HUES64 (cell line): ENCODE results near the gene DDIT4.
A peak's percentile ranks its signal among the peaks of the same experiment; 100 is the strongest.
"Not testable (repeated sequence)": the region's sequence is repeated elsewhere in the genome, so short reads cannot be mapped to it uniquely, and the experiment has no call there.

ENCODE experiments used
- H3K27ac ChIP-seq: 2 replicates; pipeline ENCODE4 v1.7.0; 2013; ENCODE audit warnings: low read depth, low read length, inconsistent platforms
- H3K27me3 ChIP-seq: 2 replicates; pipeline ENCODE4 v1.6.1; 2013; ENCODE audit warnings: mild to moderate bottlenecking, low read length; ENCODE audit not compliant: insufficient read depth
- H3K36me3 ChIP-seq: 2 replicates; pipeline ENCODE4 v1.6.1; 2013; ENCODE audit warnings: mild to moderate bottlenecking, low read length; ENCODE audit not compliant: insufficient read depth
- H3K4me1 ChIP-seq: 2 replicates; pipeline ENCODE4 v1.6.1; 2013; ENCODE audit warnings: mild to moderate bottlenecking, low read length, moderate library complexity; ENCODE audit not compliant: insufficient read depth
- H3K4me3 ChIP-seq: 2 replicates; pipeline ENCODE4 v1.5.1; 2013; ENCODE audit warnings: mild to moderate bottlenecking, low read length, moderate library complexity
- H3K9ac ChIP-seq: 2 replicates; pipeline ENCODE4 v1.6.1; 2013; ENCODE audit warnings: mild to moderate bottlenecking, low read depth, low read length
- H3K9me3 ChIP-seq: 2 replicates; pipeline ENCODE4 v1.6.1; 2013; ENCODE audit warnings: low read depth, low read length; ENCODE audit not compliant: insufficient read depth
- WGBS: fragments of 150-250, 120-280 bp; methylation state at CpG from one replicate; pipeline ENCODE4 v1.1.7; 2013; ENCODE audit warnings: missing lambda C conversion rate; 5-methylcytosine and 5-hydroxymethylcytosine counted together

DDIT4 gene

DNA sequence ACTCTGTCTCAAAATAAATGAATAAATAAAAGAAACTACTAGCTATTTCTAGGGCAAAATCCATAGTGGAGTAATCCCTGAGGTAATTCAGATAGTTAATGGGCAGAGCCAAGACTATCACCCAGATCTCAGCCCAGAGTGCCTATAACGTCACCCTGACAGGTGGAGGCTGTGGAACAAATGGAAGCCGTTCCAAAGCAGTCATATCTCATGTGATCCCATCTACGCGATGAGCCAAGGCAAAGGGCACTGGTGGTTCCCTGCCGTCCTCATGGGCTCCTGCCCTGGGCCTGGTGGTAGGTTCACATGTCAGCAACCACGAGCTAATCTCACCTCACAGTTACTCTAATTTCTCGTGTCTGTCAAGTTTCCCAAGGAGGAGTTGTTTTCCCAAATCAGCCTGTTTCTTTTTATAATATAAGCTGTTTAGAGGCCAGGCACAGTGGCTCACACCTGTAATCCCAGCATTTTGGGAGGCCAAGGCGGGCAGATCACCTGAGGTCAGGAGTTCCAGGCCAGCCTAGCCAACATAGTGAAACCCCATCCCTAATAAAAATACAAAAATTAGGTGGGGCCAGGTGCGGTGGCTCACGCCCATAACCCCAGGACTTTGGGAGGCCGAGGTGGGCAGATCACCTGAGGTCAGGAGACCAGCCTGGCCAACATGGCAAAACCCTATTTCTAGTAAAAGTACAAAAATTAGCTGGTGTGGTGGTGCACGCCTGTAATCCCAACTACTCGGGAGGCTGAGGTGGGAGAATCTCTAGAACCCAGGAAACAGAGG is 35.1 kb upstream of the DDIT4 start:
- no peak overlapping the region for H3K27ac ChIP-seq
- H3K36me3 ChIP-seq, result peaks cover 15% of the 10 kb centered on the region
- no peaks in the 10 kb centered on the region for H3K9me3 ChIP-seq
- H3K4me3 ChIP-seq, result no peak overlapping the region
- H3K4me1 ChIP-seq, result no peaks in the 10 kb centered on the region
- H3K27me3 ChIP-seq, result no peaks in the 10 kb centered on the region
- WGBS, result 93% methylated on average over 13 of the region's 13 CpGs
- H3K9ac ChIP-seq, result no peak overlapping the region

DNA sequence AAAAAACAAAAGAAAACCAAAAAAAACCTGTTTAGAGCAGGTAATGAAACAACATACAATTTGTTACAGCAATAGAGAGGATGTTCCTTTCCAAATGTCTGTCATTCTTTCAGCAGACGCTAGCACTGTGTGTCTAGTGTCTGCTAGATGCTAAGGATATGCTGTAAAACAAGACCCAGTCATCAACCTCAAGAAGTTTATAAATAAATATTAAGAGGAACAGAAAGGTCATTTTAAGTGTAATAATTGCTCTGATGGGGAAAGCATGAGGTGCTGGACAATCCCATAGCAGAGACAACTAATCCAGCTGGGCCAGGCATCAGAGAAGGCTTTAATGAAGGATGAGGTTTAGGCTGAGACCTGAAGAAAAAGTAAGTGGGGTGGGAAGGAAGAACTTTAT is 34.3 kb upstream of the DDIT4 start:
- WGBS, result no CpG with 5 or more reads among the region's 1 CpG
- H3K4me1 ChIP-seq, result no peaks in the 10 kb centered on the region
- no peak overlapping the region for H3K27ac ChIP-seq
- H3K4me3 ChIP-seq, result no peak overlapping the region
- H3K27me3 ChIP-seq, result no peaks in the 10 kb centered on the region
- H3K9ac ChIP-seq, result no peak overlapping the region
- H3K9me3 ChIP-seq, result no peaks in the 10 kb centered on the region
- H3K36me3 ChIP-seq, result peaks cover 8% of the 10 kb centered on the region

DNA sequence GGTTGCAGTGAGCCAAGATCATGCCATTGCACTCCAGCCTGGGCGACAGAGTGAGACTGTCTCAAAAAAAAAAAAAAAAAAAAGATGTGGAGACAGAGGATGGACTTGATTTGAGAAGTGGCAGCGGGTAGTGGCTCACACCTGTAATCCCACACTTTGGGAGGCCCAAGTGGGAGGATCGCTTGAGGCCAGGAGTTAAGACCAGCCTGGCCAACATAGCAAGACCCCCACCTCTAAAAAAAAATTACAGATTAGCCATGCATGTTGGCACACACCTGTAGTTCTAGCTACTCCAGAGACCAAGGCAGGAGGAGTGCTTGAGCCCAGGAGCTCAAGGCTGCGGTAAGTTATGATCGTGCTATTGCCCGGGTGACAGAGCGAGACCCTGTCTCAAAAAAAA is 33.4 kb upstream of the DDIT4 start:
- no peak overlapping the region for H3K27ac ChIP-seq
- WGBS, result 95% methylated on average over 7 of the region's 7 CpGs

DNA sequence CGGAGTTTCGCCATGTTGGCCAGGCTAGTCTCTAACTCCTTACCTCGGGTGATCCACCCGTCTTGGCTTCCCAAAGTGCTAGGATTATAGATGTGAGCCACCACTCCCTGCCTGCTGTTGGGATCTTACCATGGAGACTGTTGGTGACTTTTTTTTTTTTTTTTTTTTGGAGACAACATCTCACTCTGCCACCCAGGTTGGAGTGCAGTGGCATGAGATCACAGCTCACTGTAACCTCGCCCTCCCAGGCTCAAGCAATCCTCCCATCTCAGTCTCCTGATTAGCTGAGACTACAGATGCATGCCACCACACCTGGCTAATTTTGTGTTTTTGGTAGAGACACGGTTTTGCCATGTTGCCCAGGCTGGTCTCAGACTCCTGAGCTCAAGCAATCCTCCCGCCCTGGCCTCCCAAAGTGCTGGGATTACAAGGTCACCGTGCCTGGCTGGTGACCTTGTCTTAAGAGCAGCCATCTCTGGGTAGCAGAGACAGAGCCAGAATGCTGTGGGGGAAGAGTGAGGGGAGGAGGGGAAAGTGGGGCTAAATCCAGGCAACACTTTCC is 32.0 kb upstream of the DDIT4 start:
- Histone ChIP-seq H3K27ac (no peak overlapping the region), H3K9ac (no peak overlapping the region), H3K36me3 (no peaks in the 10 kb centered on the region), H3K27me3 (no peaks in the 10 kb centered on the region), H3K4me3 (no peak overlapping the region), H3K9me3 (no peaks in the 10 kb centered on the region), H3K4me1 (no peaks in the 10 kb centered on the region)
- 92% methylated on average over 8 of the region's 8 CpGs for WGBS

More for the DNA sequence above, 33.4 kb upstream of the DDIT4 start:
- no peak overlapping the region for H3K9ac ChIP-seq
- H3K4me1 ChIP-seq, result no peaks in the 10 kb centered on the region
- no peak overlapping the region for H3K4me3 ChIP-seq
- H3K9me3 ChIP-seq, result no peaks in the 10 kb centered on the region
- no peaks in the 10 kb centered on the region for H3K27me3 ChIP-seq
- peaks cover under 1% of the 10 kb centered on the region; the same call in 1 of the 2 replicates for H3K36me3 ChIP-seq

DNA sequence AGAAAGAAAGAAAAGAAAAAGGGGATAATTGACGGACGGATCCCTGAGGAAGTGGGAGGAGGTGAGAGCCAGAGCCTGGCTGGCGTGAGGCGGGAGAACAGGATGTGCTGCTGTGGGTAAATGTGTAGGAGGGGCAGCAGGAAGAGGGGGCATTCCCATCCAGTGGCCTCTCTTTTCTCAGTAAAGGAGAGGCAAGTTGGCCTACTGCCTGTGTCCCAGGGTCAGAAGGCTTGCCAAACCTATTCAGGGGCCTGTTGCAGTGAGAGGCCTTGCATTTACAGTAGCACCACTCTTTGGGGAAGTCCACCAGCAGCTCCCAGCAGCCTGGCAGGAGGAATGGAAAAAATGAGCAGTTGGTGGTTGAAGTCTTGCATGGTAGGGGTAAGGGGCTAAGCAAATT is 31.0 kb upstream of the DDIT4 start:
- no peak overlapping the region for H3K4me3 ChIP-seq
- H3K27me3 ChIP-seq, result no peaks in the 10 kb centered on the region
- no peaks in the 10 kb centered on the region for H3K36me3 ChIP-seq
- WGBS, result 53% methylated on average over 4 of the region's 4 CpGs
- H3K4me1 ChIP-seq, result peaks cover under 1% of the 10 kb centered on the region; the same call in 1 of the 2 replicates
- no peak overlapping the region for H3K27ac ChIP-seq
- H3K9ac ChIP-seq, result no peak overlapping the region
- H3K9me3 ChIP-seq, result no peaks in the 10 kb centered on the region

DNA sequence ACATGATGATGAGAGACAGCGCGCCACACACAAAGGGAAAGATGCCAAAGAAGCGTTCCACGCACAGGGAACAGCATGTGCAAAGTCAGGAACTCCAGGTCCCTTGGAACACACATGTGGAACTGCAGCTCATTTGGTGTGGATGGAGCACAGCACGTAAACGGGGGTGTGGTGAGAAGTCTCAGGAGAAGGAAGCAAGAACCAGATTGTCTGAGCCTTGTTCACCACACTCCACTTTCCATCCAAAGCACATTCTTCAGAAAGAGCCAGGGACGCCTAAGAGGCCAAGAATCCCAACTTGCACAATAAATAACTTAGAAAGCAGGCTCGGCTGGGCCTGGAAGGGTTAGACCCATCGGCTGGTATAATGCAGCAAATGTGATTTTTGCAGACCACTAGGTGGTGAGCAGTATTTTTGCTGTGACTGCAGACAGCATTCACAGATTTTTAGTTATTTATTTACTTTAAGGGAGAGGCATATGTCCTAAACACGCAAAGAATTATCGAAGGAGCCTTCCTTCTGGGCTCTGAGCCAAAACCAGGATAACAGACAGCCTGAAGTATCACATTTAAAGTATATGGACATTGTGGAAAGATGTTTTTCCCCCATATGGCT is 29.8 kb upstream of the DDIT4 start:
- Histone ChIP-seq H3K27me3 (no peaks in the 10 kb centered on the region), H3K36me3 (no peaks in the 10 kb centered on the region), H3K4me3 (no peak overlapping the region), H3K4me1 (peaks cover 12% of the 10 kb centered on the region), H3K27ac (no peak overlapping the region), H3K9me3 (no peaks in the 10 kb centered on the region), H3K9ac (no peak overlapping the region)
- 90% methylated on average over 11 of the region's 11 CpGs for WGBS

DNA sequence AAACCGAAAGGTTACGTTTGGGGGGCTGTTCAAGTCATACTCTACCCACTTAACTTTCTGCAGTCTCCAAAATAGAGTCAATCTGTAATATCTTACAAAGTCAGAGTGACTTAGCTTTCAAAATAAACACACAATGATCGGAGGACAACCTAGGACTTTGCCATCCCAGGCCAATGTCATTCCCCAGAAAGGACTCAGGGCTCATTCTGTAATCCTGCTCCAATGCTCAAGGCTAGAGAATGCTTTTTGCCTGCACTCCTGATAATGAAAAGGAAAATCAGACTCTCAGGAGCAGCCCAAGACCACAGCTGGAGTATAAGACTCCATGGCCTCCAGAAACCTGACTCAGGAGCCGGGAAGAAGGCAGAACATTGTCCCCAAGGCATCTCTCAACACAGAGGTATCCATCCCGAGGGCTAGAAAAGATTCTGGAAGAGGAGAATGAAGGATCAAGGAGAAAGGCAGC is 29.1 kb upstream of the DDIT4 start:
- Histone ChIP-seq H3K9ac (no peak overlapping the region), H3K4me1 (peaks cover 15% of the 10 kb centered on the region), H3K27me3 (no peaks in the 10 kb centered on the region), H3K36me3 (no peaks in the 10 kb centered on the region), H3K9me3 (no peaks in the 10 kb centered on the region), H3K27ac (no peak overlapping the region), H3K4me3 (no peak overlapping the region)
- 75% methylated on average over 5 of the region's 5 CpGs for WGBS

DNA sequence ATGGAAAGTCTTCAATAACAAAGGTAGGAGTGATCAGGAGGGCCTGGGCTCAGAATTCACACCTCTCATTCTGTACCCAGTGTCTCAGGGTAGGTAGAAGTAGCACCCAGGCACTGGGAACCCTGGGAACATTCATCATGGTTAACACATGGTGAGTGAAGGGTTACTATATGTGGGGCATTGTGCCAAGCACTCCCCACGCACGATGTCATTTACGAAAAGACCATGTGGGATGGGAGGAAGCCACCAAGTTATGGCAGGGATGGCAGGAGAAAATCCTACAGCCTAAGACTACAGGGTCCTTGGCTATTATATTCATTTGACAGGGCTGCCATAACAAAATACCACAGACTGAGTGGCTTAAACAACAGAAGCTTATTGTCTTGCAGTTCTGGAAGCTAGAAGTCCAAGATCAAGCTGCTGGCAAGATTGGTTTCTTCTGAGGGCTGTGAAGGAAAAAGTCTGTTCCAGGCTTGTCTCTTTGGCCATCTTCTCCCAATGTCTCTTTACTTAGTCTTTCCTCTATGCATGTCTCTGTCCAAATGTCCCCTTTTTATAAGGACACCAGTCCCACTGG is 27.7 kb upstream of the DDIT4 start:
- no peak overlapping the region for H3K9ac ChIP-seq
- H3K27ac ChIP-seq, result no peak overlapping the region
- H3K36me3 ChIP-seq, result no peaks in the 10 kb centered on the region
- H3K4me1 ChIP-seq, result peaks cover 15% of the 10 kb centered on the region
- no peak overlapping the region for H3K4me3 ChIP-seq
- WGBS, result 94% methylated on average over 3 of the region's 3 CpGs
- no peaks in the 10 kb centered on the region for H3K9me3 ChIP-seq
- no peaks in the 10 kb centered on the region for H3K27me3 ChIP-seq

DNA sequence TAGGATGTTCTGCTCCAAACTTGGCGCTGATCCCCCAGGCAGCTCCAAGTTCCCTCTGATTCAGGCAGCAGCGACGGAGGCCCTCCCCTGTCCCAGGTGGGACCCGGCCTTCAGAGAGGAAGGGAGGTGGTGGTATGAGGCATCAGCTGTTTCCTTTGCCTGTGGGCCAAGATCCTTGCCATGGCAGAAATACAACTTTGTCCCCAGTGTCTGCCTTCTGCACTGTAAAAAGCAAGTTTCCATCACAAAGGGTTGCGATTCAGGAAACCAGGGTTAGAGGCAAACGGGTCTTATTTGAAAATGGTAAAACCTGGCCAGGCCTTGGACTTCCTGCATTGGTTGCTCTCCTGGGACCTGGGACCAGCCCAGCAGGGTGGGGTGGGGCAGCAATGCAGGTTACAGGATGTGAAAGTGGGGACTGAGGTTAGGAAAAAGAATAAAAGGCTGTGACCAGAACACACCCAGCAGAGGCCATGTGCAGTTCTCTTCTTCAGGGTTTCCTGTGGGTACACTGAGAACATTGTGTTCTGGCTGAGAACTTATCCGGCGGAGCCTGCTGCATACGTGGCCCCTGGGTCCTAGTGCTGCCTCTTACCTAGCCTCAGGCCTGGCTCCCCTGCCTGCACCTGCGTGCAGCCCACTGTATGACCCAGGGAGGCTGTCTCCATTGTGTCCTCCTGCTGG is 25.1 kb upstream of the DDIT4 start:
- peaks cover 15% of the 10 kb centered on the region for H3K4me1 ChIP-seq
- no peaks in the 10 kb centered on the region for H3K27me3 ChIP-seq
- 23% methylated on average over 10 of the region's 10 CpGs for WGBS
- H3K27ac ChIP-seq, result peak overlapping the region; percentile 38
- 0 out of 2 replicates have a peak overlapping the region, but pooled peaks have one; percentile 18 for H3K9ac ChIP-seq
- H3K36me3 ChIP-seq, result no peaks in the 10 kb centered on the region
- H3K9me3 ChIP-seq, result no peaks in the 10 kb centered on the region
- peak overlapping the region; percentile 11; the same call in 1 of the 2 replicates for H3K4me3 ChIP-seq

DNA sequence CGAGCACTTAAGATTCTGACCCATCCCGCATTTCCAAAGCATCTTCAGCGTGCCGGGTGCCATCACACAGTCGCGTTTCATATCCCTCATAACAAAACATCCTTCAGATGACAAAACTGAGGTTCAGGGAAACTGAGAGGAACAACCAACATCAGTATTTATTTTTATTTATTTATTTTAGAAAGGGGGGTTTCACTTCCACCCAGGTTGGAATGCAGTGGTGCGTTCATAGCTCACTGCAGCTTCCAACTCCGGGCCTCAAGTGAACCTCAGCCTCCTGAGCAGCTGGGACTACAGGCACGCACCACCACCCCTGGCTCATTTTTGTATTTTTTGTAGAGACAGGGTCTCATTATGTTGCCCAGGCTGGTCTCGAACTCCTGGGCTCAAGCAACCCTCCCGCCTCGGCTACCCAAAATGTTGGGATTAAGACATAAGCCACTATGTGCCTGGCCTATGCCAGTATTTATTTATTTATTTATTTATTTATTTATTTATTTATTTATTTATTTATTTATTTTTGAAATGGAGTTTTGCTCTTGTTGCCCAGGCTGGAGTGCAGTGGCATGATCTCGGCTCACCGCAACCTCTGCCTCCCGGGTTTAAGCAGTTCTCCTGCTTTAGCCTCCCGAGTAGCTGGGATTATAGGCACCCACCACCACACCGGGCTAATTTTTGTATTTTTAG is 24.4 kb upstream of the DDIT4 start:
- not testable (repeated sequence) for H3K27ac ChIP-seq, H3K9ac ChIP-seq, H3K27me3 ChIP-seq, H3K4me3 ChIP-seq, H3K36me3 ChIP-seq, H3K9me3 ChIP-seq
- WGBS, result 93% methylated on average over 17 of the region's 17 CpGs
- peaks cover 16% of the 10 kb centered on the region for H3K4me1 ChIP-seq
